NCI-H345 (cell line): ENCODE measurements around the gene CEP19.

Experiments used
- DNase-seq: peaks from one replicate; lab custom pipeline; 2025; lab: John Stamatoyannopoulos, UW

The CEP19 gene

GRCh38 chr3:196708467-196708866 is 3.6 kb downstream of the CEP19 start:
- DNase-seq = no peak

GRCh38 chr3:196707566-196707965 is 4.5 kb downstream of the CEP19 start:
- DNase-seq = no peak

DNA sequence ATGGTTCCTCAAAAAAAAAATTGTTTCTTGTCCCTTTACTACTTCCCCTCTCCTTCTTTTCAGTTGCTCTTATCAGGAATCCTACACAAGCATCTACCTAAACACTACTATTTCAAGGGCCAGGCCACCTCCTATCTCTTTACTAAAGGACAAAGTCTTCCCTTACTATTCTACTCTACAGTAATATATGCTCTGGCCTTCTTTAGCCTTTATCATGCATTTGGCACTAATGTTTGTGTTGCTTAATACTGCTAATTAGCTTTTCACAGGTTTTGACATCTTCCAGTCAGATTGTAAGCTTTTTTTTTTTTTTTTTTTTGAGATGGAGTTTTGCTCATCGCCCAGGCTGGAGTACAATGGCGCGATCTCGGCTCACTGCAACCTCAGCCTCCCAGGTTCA is 5.3 kb downstream of the CEP19 start:
- no peak for DNase-seq

- DNase-seq = no peak
Observed at GRCh38 chr3:196706327-196706726, 5.7 kb downstream of the CEP19 start.

DNA sequence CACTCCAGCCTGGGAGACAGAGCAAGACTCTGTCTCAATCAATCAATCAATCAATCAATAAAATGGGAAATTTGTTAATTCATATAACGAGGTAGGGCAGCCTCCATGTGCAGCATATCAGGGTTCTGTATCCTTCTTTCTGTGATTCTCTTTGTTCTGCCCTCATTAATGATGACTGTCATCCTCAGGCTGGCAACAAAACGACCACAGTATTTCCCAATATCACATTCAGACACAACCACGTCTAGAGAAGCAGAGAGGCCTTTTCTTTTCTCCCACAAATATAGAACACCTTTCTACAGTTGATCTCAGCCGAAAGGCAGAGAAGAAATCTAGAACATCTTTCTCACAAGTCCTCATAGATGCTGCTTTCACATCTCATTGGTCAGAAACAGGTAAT is 11.2 kb downstream of the CEP19 start:
- no peak for DNase-seq

DNA sequence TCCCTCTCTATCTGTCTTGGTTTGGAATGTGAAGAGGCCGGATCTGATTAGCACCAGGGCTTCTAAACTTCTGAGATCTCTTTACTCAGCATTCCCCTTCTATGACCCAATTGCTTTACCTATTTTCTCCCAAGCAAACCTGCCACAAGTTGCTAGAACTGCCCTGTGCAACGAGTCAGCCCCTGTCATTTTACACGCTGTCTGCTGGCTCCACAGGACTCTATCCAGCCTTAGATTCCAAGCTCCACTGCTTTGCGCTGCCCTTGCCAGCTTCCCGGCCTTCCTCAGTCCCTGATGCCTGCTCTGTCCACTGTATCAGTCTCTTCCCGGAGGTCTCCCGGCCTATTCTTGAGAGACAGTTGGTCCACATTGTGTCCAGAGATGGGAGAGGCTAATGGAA is 12.3 kb downstream of the CEP19 start:
- no peak for DNase-seq

DNA sequence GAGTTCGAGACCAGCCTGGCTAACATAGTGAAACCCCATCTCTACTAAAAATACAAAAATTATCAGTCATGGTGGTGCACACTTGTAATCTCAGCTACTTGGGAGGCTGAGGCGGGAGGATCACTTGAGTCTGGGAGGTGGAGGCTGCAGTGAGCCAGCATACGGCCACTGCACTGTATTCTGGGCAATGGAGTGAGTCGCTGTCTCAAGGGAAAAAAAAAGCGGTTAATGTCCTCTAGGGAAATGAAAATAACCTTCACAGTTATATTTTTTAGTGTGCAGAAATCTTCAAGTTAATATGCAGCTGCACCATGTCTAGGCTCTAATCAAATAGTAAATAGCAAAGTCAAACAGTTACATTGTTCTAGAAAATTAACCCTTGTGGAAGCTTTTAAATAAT is 14.8 kb downstream of the CEP19 start:
- no peak for DNase-seq

DNA sequence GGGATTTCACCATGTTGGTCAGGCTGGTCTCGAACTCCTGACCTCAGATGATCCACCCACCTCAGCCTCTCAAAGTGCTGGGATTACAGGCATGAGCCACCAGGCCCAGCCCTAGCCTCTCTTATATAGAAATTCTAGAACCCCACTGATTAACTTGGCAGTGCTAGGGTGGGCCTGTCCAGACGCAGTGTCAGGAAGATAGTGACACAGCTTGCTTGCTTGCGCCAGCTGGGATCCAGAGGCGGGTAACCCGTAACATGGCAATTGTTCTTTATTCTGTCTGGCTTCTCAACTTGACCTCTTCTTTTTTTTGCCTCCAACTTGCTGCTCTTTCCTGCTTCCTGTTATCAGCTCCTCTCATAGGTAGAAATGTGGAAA is 16.2 kb downstream of the CEP19 start:
- DNase-seq = no peak

- no peak for DNase-seq
Observed at GRCh38 chr3:196694941-196695848, 16.9 kb downstream of the CEP19 start.

DNA sequence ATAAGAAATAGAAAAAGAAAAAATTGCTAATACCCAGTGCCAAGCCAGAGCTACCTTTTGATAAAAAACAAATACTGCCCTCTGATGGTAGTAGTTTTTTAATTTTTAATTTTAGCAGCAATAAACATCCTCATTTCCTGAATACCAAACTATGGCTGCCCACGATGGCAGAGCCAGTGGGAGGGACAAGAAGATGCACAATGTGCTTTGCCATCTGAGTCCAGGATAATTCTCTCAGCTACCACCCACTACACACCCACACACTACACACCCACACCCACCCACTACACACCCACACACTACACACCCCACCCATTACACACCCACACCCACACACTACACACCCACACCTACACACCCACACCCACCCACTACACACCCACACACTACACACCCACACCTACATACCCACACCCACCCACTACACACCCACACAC is 17.8 kb downstream of the CEP19 start:
- DNase-seq = no peak

GRCh38 chr3:196691386-196691785 is 20.7 kb downstream of the CEP19 start:
- no peak for DNase-seq

DNA sequence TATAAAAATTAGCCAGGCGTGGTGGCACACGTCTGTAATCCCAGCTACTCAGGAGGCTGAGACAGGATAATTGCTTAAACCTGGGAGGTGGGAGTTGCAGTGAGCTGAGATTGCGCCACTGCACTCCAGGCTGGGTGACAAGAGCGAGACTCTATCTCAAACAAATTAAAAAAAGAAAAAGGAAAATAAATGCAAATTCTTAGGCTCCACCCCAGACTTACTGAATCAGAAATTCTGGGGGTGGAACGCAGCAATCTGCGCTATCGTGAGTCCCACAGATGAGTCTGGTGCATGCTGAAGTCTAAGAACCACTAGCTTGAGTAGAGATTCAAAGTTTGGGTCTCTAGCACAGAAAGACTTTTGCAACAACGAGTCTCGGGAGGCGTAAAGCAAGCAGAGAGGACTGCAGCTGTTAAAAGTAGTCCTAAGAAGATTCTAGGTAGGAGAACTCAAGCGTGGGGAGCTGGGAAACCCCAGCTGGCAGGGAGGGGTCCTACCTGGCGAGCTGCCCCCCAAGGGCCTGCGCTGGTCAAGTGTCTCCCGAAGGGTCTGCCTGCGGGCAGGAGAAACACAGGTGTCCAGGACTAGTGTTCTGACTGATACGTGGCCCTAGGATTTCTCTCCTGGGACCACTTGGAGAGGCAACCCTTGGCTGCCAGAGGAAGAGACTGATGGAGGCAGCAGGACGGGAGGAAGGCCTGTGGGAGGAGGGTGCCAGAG is 21.9 kb downstream of the CEP19 start:
- DNase-seq = no peak

DNA sequence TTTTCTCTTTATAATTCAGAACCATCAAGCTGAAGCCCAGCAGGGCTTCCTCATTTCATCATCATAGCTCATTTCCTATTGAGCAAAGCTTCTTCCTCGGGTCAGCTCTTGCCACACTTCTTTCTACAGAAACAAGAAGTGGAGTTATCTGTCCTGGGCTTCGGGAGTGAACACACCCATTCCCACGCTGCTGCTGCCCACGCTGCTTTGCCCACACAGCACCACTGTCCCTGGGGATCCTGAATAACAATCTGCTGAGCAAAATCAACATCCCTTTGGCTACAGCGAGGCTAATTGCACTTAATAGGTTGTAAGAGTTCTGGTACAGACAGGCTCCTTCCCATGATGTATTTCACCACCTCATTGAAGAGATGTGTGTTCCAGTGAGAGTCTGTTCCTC is 23.7 kb downstream of the CEP19 start:
- DNase-seq = no peak

DNA sequence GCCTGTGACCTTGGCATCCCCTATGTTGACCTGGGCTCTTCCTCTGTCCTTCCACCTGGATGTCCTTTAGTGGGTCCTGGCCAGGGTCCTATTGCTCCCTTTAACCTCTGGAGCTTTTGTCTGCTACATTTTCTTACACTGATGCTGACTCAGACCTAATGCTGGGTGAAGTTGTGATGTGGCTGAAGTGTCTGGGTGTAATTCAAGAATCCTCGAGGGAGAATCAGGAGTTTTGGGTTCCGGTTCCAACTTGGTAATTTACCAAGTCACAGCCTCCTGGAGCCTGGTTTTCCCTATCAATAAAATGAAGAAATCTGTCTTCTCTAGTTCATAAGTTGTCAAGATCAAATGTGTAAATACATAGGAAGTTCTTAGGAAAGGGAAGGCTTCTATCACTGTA is 25.6 kb downstream of the CEP19 start:
- DNase-seq = no peak

GRCh38 chr3:196684548-196685407 is 27.3 kb downstream of the CEP19 start:
- peak; percentile 76 for DNase-seq

DNA sequence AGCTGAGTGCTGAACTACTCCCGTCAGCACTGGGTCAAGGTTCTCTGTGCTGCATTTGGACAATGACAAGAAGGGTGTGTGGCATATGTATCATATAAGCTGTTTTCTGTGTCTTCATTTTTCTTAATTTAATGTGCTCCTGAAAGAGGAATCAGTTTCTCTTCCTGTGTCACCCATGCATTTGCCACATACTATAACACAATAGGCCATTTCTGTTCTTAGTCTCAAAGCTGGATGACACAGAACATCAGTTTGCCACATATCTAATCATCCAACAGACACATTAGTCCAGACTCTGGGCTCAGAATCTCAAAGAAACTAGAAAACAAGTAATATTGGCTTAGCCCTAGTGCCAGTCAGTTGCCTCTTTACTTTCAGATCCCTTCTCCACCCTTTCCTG is 34.1 kb downstream of the CEP19 start:
- DNase-seq = no peak

DNA sequence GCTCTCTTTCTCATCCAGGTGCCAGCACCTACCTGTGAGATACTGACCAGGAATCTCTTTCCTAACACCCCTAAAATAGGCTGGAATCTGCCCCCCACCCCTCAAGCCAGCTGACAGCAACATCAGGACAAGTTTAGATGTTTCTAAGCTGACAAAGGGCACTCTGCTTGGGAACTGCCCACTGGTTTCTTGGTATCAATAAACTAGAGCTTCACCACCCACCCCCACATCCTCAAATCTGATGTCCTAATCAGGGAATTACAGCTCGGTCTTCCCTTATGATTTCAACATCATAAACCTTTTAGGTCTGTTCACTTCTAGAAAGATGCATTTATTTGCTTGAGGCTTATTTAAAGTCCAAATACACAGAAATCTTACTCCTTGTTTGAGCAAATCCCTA is 34.7 kb downstream of the CEP19 start:
- no peak for DNase-seq

DNA sequence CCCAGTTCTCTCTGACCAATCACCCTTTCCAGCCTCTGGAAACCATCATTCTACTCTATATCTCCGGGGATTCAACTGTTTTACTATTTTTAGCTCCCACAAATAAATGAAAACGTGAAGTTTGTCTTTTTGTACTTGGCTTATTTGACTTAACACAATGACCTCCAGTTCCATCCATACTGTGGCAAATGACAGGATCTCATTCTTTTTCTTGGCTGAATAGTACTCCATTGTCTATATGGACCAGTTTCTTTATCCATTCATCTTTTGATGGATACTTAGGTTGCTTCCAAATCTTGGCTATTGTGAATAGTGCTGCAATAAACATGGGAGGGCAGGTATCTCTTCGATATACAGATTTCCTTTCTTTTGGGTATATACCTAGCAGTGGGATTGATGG is 38.4 kb downstream of the CEP19 start:
- DNase-seq = no peak

DNA sequence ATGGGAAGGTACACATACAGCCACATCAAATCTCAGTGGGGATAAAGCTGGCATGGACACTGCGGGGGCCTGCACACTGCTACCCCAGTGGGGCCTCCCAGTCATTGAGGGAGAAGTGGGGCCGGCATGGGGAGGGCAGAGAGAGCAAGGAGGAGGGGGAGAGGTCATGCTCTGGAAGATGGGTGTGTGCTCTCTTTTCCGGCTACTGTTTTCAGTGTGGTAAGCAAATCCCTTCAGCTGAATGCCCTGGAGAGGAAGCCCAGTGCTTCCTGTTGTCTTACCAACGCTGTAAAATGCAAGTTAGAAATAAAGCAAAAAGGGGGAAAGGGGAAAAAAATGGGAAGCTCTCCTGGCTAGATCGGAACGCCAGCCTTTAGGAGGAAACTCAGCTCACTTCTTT is 41.7 kb downstream of the CEP19 start:
- no peak for DNase-seq

- DNase-seq = no peak
Observed at GRCh38 chr3:196667056-196667825, 44.8 kb downstream of the CEP19 start.

GRCh38 chr3:196666001-196666867 is 45.8 kb downstream of the CEP19 start:
- DNase-seq = peak; percentile 95
